Cardiac muscle cell (in vitro differentiated cells and primary cell): ENCODE data around the gene EXOC4. TPM values are rescaled to one million over a fixed set of nuclear protein-coding genes. Genes with fewer than 3 reads are reported as not detected.

Experiments used
- DNase-seq, 2 donors: peaks; one replicate each; pipeline versions ENCODE4 v3.0.0 to v3.0.0-alpha.2; 2010 to 2017; ENCODE audit warnings: low read depth in 1 of 2, low spot score in 1 of 2
- H3K27ac ChIP-seq: fragments of 200-600 bp; sonication (generic); 2 replicates; pipeline ENCODE4 v1.5.1; 2016
- H3K27me3 ChIP-seq: fragments of 200-600 bp; sonication (generic); 2 replicates; pipeline ENCODE4 v1.6.0; 2016; ENCODE audit warnings: control low read depth
- H3K36me3 ChIP-seq: fragments of 200-600 bp; sonication (generic); 2 replicates; pipeline ENCODE4 v1.5.1; 2016; ENCODE audit warnings: control low read depth
- H3K4me1 ChIP-seq: fragments of 200-600 bp; sonication (generic); 2 replicates; pipeline ENCODE4 v1.8.1; 2017; ENCODE audit warnings: low read depth, mild to moderate bottlenecking, mixed run types
- H3K4me3 ChIP-seq: fragments of 200-600 bp; sonication (generic); 2 replicates; pipeline ENCODE4 v1.5.1; 2016; ENCODE audit warnings: mild to moderate bottlenecking
- H3K9me3 ChIP-seq: fragments of 200-600 bp; sonication (generic); 2 replicates; pipeline ENCODE4 v1.5.1; 2017; ENCODE audit warnings: low read depth, mild to moderate bottlenecking, control low read depth
- CTCF ChIP-seq: IDR thresholded peaks from 2 replicates; pipeline ENCODE4 v1.5.1; 2012; ENCODE audit warnings: low read depth, mild to moderate bottlenecking, low read length
- polyA plus RNA-seq: library from polyadenylated mRNA; unstranded; fragments of >200 nt; fragmentation: Nextera tagmentation; extraction: Ambion mirVana; gene quantifications from 2 replicates; pipeline ENCODE4 v1.2.1, GENCODE V29; 2016
- total RNA-seq: library from RNA; depleted of rRNA; stranded (reverse); fragments of >200 nt; gene quantifications from 2 replicates; pipeline ENCODE4 v1.2.3, GENCODE V29; 2016

EXOC4 gene
- total and polyA plus RNA-seq, 2 experiments from 2014 or later: 33.6 to 46.0 TPM

GRCh38 chr7:133807624-133808492 lies 555.0 kb downstream of the EXOC4 start:
- no peaks in the 10 kb centered on the region for H3K4me1 ChIP-seq
- DNase-seq: no peak
- no peaks in the 10 kb centered on the region for H3K36me3 ChIP-seq
- no peak overlapping the region for H3K27ac ChIP-seq
- no peak overlapping the region for H3K4me3 ChIP-seq
- no peaks in the 10 kb centered on the region for H3K27me3 ChIP-seq
- H3K9me3 ChIP-seq: no peaks in the 10 kb centered on the region
- no peak for TF ChIP-seq CTCF

DNA sequence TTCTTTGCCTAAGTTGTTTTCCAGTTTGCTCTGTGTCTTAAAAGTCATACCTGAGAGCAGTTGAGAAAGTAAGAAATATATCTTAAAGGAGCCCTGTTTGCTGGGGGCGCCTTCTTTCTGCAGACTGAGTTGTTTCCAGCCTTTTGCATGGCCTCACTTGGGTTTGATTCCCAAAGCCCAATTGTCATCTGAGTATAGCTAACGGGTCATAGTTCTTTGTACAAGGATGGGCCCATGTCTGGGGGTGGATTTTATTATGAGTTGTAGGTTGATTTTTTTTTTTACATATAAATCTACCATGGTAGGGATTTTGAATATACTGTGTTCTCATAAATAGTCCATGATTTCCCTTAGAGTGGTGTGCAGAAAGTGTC lies 555.6 kb downstream of the EXOC4 start:
- DNase-seq: no peak
- no peak for TF ChIP-seq CTCF
- H3K36me3 ChIP-seq: no peaks in the 10 kb centered on the region

GRCh38 chr7:133812877-133813276 lies 560.0 kb downstream of the EXOC4 start:
- no peak overlapping the region for H3K4me3 ChIP-seq
- no peaks in the 10 kb centered on the region for H3K9me3 ChIP-seq
- H3K4me1 ChIP-seq: no peaks in the 10 kb centered on the region
- H3K36me3 ChIP-seq: no peaks in the 10 kb centered on the region
- H3K27me3 ChIP-seq: no peaks in the 10 kb centered on the region
- no peak for TF ChIP-seq CTCF
- DNase-seq: no peak
- H3K27ac ChIP-seq: no peak overlapping the region

More for the DNA sequence above, 555.6 kb downstream of the EXOC4 start:
- Histone ChIP-seq H3K4me3 (no peak overlapping the region), H3K4me1 (no peaks in the 10 kb centered on the region), H3K27me3 (no peaks in the 10 kb centered on the region), H3K9me3 (no peaks in the 10 kb centered on the region), H3K27ac (no peak overlapping the region)

GRCh38 chr7:133815611-133816210 lies 562.8 kb downstream of the EXOC4 start:
- Histone ChIP-seq H3K27ac (no peak overlapping the region), H3K9me3 (no peaks in the 10 kb centered on the region), H3K36me3 (no peaks in the 10 kb centered on the region), H3K27me3 (no peaks in the 10 kb centered on the region), H3K4me1 (no peaks in the 10 kb centered on the region), H3K4me3 (no peak overlapping the region)
- no peak for TF ChIP-seq CTCF
- peak in 1 of 2 donors; percentile 26 for DNase-seq

DNA sequence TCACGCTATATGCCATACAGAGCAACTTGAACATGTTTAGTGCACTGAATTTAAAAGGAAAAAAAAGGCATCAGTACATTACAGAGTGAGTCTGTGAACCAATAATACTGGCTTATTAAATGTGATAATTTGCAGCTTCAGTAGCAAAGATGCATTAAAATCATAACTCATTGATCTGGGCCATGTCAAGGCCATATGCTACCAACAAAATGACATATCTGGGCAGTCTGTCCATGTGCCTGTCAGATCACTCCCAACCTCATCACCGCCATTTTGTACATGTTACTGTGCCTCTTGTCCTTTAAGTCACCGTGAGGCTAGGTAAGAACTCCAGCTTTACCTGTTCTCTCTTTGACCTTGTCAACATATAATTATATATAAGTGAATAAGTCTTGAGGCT lies 566.8 kb downstream of the EXOC4 start:
- Histone ChIP-seq H3K27ac (no peak overlapping the region), H3K4me1 (no peaks in the 10 kb centered on the region), H3K36me3 (no peaks in the 10 kb centered on the region), H3K27me3 (no peaks in the 10 kb centered on the region), H3K9me3 (no peaks in the 10 kb centered on the region), H3K4me3 (no peak overlapping the region)
- TF ChIP-seq CTCF: no peak
- DNase-seq: no peak
